ENCODE data around the gene NCKAP5. TPM values are rescaled to one million over a fixed set of nuclear protein-coding genes. Genes with fewer than 3 reads are reported as not detected.

Gene NCKAP5
- total RNA-seq, 3 donors from 2014 or later (not counting 1 experiment from before 2014, with no cell fraction given): 0.12 to 0.20 TPM; not detected in 1

DNA sequence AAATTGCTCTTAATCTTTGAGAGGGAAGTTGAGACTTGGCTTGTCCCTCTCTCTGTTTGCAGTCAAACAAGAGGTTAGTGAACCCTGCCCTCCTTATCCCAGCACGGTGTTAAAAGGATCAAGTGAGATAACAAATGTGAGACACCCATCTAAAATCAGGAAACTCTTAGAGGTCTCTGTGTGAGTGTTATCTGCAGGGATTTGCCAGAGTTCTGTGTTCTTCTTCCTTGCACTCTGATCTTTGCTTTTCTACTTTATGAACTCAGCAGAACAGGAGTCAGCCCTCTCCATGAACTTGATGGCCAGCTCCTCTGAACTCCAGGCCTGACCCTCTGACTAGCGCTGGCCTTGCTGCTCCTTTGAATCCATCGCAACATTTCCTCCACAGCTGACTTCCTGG, 123.8 kb downstream of the NCKAP5 start:
- Histone ChIP-seq H3K9me3 (ENCODE audit: control insufficient read depth, insufficient read depth, low read length) (no peaks in the 10 kb centered on the region), H3K4me3 (ENCODE audit: low read length) (no peak overlapping the region), H3K4me1 (ENCODE audit: control insufficient read depth, insufficient read depth, low read length) (no peaks in the 10 kb centered on the region), H3K36me3 (ENCODE audit: control insufficient read depth, insufficient read depth, low read length) (no peaks in the 10 kb centered on the region), H3K27ac (ENCODE audit: low read length) (no peak overlapping the region), H3K27me3 (ENCODE audit: control insufficient read depth, insufficient read depth, low read length) (no peaks in the 10 kb centered on the region)
- ATAC-seq (no peak), DNase-seq (no peak)
- no peak overlapping the region for H3K27ac Mint-ChIP-seq
- TF ChIP-seq, protein P1, sequence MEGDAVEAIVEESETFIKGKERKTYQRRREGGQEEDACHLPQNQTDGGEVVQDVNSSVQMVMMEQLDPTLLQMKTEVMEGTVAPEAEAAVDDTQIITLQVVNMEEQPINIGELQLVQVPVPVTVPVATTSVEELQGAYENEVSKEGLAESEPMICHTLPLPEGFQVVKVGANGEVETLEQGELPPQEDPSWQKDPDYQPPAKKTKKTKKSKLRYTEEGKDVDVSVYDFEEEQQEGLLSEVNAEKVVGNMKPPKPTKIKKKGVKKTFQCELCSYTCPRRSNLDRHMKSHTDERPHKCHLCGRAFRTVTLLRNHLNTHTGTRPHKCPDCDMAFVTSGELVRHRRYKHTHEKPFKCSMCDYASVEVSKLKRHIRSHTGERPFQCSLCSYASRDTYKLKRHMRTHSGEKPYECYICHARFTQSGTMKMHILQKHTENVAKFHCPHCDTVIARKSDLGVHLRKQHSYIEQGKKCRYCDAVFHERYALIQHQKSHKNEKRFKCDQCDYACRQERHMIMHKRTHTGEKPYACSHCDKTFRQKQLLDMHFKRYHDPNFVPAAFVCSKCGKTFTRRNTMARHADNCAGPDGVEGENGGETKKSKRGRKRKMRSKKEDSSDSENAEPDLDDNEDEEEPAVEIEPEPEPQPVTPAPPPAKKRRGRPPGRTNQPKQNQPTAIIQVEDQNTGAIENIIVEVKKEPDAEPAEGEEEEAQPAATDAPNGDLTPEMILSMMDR (IDR thresholded peaks at IDR 0.05): no peak
- WGBS (ENCODE audit: insufficient coverage): 51% methylated on average over 3 of the region's 3 CpGs
- intact Hi-C loops (cut with micrococcal nuclease): no loop called here
- peaks cover 10 to 14% of the 10 kb centered on the region in 2 donors for H3K9me3 Mint-ChIP-seq
- no peak overlapping the region for H3K4me3 Mint-ChIP-seq
- no peaks in the 10 kb centered on the region for H3K36me3 Mint-ChIP-seq
- H3K4me1 Mint-ChIP-seq: no peaks in the 10 kb centered on the region
- H3K27me3 Mint-ChIP-seq (ENCODE audit: low read depth in 2 of 2): no peaks in the 10 kb centered on the region

DNA sequence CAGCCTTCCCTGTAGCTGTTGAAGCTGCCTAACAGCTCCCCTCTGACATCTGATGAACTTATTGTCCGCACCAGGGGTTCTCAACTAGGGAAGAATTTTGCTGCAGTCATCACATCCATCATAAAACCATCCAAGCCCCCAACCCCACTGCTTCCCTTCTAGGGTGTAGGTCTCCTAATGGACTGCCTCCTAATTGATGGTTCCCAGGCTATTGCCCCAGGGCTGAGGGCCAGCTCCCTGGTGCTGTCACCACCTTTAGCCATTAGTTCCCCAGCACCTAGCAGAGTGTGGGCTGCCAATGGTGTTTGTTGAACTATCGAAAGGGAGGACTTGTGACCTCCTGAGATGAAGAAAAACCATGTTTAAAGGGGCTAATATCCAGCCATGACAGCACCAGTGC, 125.9 kb downstream of the NCKAP5 start:
- Histone ChIP-seq H3K36me3 (ENCODE audit: control insufficient read depth, insufficient read depth, low read length) (no peaks in the 10 kb centered on the region), H3K9me3 (ENCODE audit: control insufficient read depth, insufficient read depth, low read length) (no peaks in the 10 kb centered on the region), H3K4me3 (ENCODE audit: low read length) (no peak overlapping the region), H3K27me3 (ENCODE audit: control insufficient read depth, insufficient read depth, low read length) (no peaks in the 10 kb centered on the region), H3K4me1 (ENCODE audit: control insufficient read depth, insufficient read depth, low read length) (no peaks in the 10 kb centered on the region), H3K27ac (ENCODE audit: low read length) (no peak overlapping the region)
- Mint-ChIP-seq H3K4me1 (no peaks in the 10 kb centered on the region), H3K9me3 (peaks cover 10 to 14% of the 10 kb centered on the region in 2 donors), H3K36me3 (no peaks in the 10 kb centered on the region), H3K27ac (no peak overlapping the region), H3K4me3 (no peak overlapping the region), H3K27me3 (ENCODE audit: low read depth in 2 of 2) (no peaks in the 10 kb centered on the region)
- intact Hi-C loops (cut with micrococcal nuclease): no loop called here
- WGBS (ENCODE audit: insufficient coverage): 81% methylated on average over 2 of the region's 2 CpGs
- no peak for ATAC-seq
- TF ChIP-seq, protein P1 (IDR thresholded peaks at IDR 0.05): no peak
- no peak for DNase-seq

DNA sequence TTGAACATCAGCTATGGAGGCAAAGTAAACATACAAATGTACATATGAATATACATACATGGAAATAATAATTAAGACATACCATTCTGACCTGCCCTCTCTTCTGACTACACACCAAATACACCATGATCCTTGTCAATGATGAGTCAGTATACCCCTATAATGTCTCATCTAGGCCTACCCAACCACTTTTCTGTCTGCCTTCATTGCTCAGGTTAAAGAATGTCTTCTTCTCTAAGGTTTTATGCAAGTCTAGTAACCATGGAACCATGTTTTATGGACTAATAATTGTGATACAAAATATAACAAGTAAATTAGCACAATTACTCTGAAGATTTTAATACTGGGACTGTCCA, 128.7 kb downstream of the NCKAP5 start:
- no peak overlapping the region for H3K4me3 Mint-ChIP-seq
- no peaks in the 10 kb centered on the region for H3K4me1 ChIP-seq (ENCODE audit: control insufficient read depth, insufficient read depth, low read length)
- H3K27me3 ChIP-seq (ENCODE audit: control insufficient read depth, insufficient read depth, low read length): no peaks in the 10 kb centered on the region
- H3K4me1 Mint-ChIP-seq: no peaks in the 10 kb centered on the region
- no peak for ATAC-seq
- intact Hi-C loops (cut with micrococcal nuclease): no loop called here
- TF ChIP-seq, protein P1 (IDR thresholded peaks at IDR 0.05): no peak
- no peak overlapping the region for H3K27ac Mint-ChIP-seq
- H3K4me3 ChIP-seq (ENCODE audit: low read length): no peak overlapping the region
- no peak for DNase-seq
- no peaks in the 10 kb centered on the region for H3K9me3 ChIP-seq (ENCODE audit: control insufficient read depth, insufficient read depth, low read length)
- H3K27ac ChIP-seq (ENCODE audit: low read length): no peak overlapping the region
- no peaks in the 10 kb centered on the region for H3K36me3 Mint-ChIP-seq
- no peaks in the 10 kb centered on the region for H3K27me3 Mint-ChIP-seq (ENCODE audit: low read depth in 2 of 2)
- H3K36me3 ChIP-seq (ENCODE audit: control insufficient read depth, insufficient read depth, low read length): no peaks in the 10 kb centered on the region
- peaks cover 0 to 2% of the 10 kb centered on the region in 2 donors for H3K9me3 Mint-ChIP-seq

DNA sequence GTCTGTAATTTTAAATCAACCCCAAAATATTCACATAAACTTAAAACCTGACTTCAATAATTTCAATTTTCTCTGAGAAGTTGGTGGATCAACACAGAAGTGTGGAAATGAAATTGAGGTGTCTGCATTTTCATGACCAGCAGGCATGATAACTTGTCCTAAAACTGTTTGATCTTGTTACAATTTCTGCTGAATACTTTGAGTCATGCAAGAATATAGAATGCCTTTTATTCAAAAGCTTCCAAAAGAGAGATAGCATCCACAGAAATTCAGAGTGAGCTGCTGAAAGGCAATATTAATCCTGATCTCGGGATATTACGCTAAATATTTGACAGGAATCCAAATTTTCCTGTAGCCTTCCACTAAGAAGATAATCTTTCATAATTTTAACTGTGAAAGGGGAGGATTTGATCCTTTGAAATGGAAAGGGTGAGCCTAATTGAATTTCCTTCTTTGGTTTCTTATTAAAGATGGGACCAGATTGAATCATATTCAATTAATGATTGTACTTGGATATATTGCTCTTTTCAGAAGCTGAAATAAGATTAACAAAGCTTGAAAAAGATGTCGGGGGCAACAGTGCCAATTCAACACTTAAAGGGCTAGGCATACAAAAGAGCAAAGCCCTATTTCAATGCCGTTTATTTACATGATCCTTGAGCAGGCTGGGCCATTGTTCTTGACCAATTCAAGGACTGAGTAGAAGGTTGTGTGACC, 129.3 kb downstream of the NCKAP5 start:
- Histone ChIP-seq H3K9me3 (ENCODE audit: control insufficient read depth, insufficient read depth, low read length) (no peaks in the 10 kb centered on the region), H3K4me3 (ENCODE audit: low read length) (no peak overlapping the region), H3K27me3 (ENCODE audit: control insufficient read depth, insufficient read depth, low read length) (no peaks in the 10 kb centered on the region), H3K27ac (ENCODE audit: low read length) (no peak overlapping the region), H3K36me3 (ENCODE audit: control insufficient read depth, insufficient read depth, low read length) (no peaks in the 10 kb centered on the region), H3K4me1 (ENCODE audit: control insufficient read depth, insufficient read depth, low read length) (no peaks in the 10 kb centered on the region)
- ATAC-seq (no peak), DNase-seq (no peak)
- Mint-ChIP-seq H3K9me3 (peaks cover 0 to 2% of the 10 kb centered on the region in 2 donors), H3K27me3 (ENCODE audit: low read depth in 2 of 2) (no peaks in the 10 kb centered on the region), H3K36me3 (no peaks in the 10 kb centered on the region), H3K4me1 (no peaks in the 10 kb centered on the region), H3K4me3 (no peak overlapping the region), H3K27ac (no peak overlapping the region)
- TF ChIP-seq, protein P1 (IDR thresholded peaks at IDR 0.05): no peak
- intact Hi-C loops (cut with micrococcal nuclease): no loop called here
- 96% methylated on average over 3 of the region's 4 CpGs for WGBS (ENCODE audit: insufficient coverage)
